ENCODE measurements around the gene TMEM183A.

The TMEM183A gene

GRCh38 chr1:203054642-203055041 lies 47.5 kb downstream of the TMEM183A start:
- TF ChIP-seq CTCF (IDR thresholded peaks at IDR 0.05): no peak
- Mint-ChIP-seq H3K4me1 (peaks cover 64% of the 10 kb centered on the region), H3K27me3 (ENCODE audit: low read depth, poor library complexity) (no peaks in the 10 kb centered on the region), H3K4me3 (no peak overlapping the region), H3K9me3 (no peaks in the 10 kb centered on the region), H3K36me3 (ENCODE audit: low read depth) (peaks cover 52% of the 10 kb centered on the region), H3K27ac (no peak overlapping the region)
- no peak for DNase-seq

- no peak for TF ChIP-seq CTCF (IDR thresholded peaks at IDR 0.05)
- no peaks in the 10 kb centered on the region for H3K27me3 Mint-ChIP-seq (ENCODE audit: low read depth, poor library complexity)
Observed at GRCh38 chr1:203055161-203055799, 48.1 kb downstream of the TMEM183A start.

GRCh38 chr1:203056012-203056411 lies 48.8 kb downstream of the TMEM183A start:
- TF ChIP-seq CTCF (IDR thresholded peaks at IDR 0.05): no peak
- H3K4me3 Mint-ChIP-seq: peak overlapping the region; percentile 42
- no peaks in the 10 kb centered on the region for H3K27me3 Mint-ChIP-seq (ENCODE audit: low read depth, poor library complexity)
- peaks cover 64% of the 10 kb centered on the region for H3K4me1 Mint-ChIP-seq
- H3K9me3 Mint-ChIP-seq: peaks cover 4% of the 10 kb centered on the region
- peak overlapping the region; percentile 75 for H3K27ac Mint-ChIP-seq
- H3K36me3 Mint-ChIP-seq (ENCODE audit: low read depth): peaks cover 54% of the 10 kb centered on the region
- DNase-seq: no peak

More at GRCh38 chr1:203055161-203055799, 48.1 kb downstream of the TMEM183A start:
- Mint-ChIP-seq H3K36me3 (ENCODE audit: low read depth) (peaks cover 54% of the 10 kb centered on the region), H3K27ac (peak overlapping the region; percentile 75), H3K4me1 (peaks cover 64% of the 10 kb centered on the region), H3K9me3 (no peaks in the 10 kb centered on the region), H3K4me3 (no peak overlapping the region)
- DNase-seq: no peak

- H3K9me3 Mint-ChIP-seq: peaks cover 4% of the 10 kb centered on the region
- H3K4me1 Mint-ChIP-seq: peaks cover 59% of the 10 kb centered on the region
- DNase-seq: no peak
- H3K27me3 Mint-ChIP-seq (ENCODE audit: low read depth, poor library complexity): no peaks in the 10 kb centered on the region
- peak overlapping the region; percentile 75 for H3K27ac Mint-ChIP-seq
- no peak for TF ChIP-seq CTCF (IDR thresholded peaks at IDR 0.05)
- no peak overlapping the region for H3K4me3 Mint-ChIP-seq
- H3K36me3 Mint-ChIP-seq (ENCODE audit: low read depth): peaks cover 54% of the 10 kb centered on the region
Observed at GRCh38 chr1:203056516-203056915, 49.3 kb downstream of the TMEM183A start.

- Mint-ChIP-seq H3K27ac (peak overlapping the region; percentile 4), H3K36me3 (ENCODE audit: low read depth) (peaks cover 66% of the 10 kb centered on the region), H3K4me1 (peaks cover 57% of the 10 kb centered on the region), H3K27me3 (ENCODE audit: low read depth, poor library complexity) (peaks cover under 1% of the 10 kb centered on the region), H3K9me3 (peaks cover 9% of the 10 kb centered on the region), H3K4me3 (no peak overlapping the region)
- no peak for TF ChIP-seq CTCF (IDR thresholded peaks at IDR 0.05)
- no peak for DNase-seq
Observed at GRCh38 chr1:203057911-203058675, 50.9 kb downstream of the TMEM183A start.

GRCh38 chr1:203058676-203058935 lies 51.4 kb downstream of the TMEM183A start:
- Mint-ChIP-seq H3K27me3 (ENCODE audit: low read depth, poor library complexity) (peaks cover 4% of the 10 kb centered on the region), H3K36me3 (ENCODE audit: low read depth) (peaks cover 70% of the 10 kb centered on the region), H3K27ac (no peak overlapping the region), H3K9me3 (peaks cover 9% of the 10 kb centered on the region), H3K4me3 (no peak overlapping the region), H3K4me1 (peaks cover 61% of the 10 kb centered on the region)
- DNase-seq: no peak
- TF ChIP-seq CTCF (IDR thresholded peaks at IDR 0.05): no peak
